ENCODE data around the gene SLC6A19.

Gene SLC6A19

DNA sequence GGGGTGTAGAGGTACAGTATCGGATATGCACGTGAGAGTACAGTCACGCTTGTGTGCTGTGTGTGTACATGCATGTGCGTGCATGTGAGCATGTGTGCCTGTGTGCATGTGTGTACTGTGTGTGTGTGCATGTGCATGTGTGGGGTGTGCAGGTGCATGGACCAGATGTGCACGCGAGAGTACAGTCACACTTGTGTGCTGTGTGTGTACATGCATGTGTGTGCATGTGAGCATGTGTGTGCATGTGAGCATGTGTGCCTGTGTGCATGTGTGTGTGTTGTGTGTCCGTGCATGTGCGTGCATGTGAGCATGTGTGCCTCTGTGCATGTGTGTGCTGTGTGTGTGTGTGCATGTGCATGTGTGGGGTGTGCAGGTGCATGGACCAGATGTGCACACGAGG lies 10.3 kb downstream of the SLC6A19 start:
- DNase-seq = no peak

GRCh38 chr5:1212271-1212670 lies 10.9 kb downstream of the SLC6A19 start:
- no peak for DNase-seq

DNA sequence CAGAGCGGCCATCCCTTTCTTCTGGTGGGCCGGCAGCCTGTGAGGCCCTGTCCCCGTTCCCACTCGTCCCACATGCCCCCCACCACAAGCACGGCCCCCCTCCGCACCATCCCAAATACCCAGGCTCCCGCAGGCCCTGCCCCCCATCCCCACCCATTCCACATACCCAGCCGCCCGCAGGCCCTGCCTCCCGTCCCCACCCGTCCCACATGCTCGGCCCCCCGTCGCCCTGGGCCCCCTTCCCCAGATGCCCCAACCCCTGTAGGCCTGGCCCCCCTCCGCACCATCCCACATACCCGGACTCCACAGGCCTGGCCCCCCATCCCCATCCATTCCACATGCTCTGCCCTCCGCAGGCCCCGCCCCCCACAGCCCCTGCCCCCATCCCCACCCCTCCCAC lies 11.5 kb downstream of the SLC6A19 start:
- DNase-seq = no peak

- no peak for DNase-seq
These were observed 12.2 kb downstream of the SLC6A19 start for GRCh38 chr5:1213508-1214162.

DNA sequence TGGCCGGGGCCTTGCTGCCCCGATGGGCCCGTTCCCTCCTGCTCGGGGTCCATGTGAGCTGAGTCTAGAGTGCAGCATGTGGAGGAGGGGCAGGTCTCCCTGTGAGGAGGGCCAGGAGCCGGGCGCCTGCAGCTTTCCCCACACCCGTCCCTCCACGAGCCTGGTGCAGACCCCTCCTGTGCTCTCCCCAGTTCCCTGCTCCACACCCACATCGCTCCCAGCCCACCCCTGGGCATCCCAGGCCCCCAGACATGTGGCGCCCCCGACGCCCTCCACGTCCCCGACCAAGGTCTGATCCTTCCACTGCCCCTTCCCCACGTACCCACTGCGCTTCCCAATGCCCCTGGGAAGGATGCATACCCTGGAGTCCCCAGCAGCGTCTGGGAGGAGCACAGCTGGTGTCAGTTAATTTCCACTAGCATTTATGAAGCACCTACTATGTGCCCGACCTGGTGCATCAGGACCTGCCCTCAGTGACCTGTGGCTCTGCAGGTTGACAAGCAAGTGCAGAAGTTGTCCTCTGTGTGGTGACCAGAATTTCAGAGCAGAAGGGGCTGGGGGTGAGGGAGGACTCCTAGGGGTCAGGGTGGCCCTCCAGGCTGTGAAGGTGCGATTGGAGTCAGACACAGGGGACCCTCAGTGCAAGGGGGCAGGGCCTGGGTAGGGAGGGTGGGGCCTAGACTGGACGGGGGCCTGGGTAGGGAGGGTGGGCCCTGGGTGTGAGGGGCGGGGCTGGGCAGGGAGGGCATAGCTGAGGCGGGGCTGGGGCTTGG lies 13.0 kb downstream of the SLC6A19 start:
- DNase-seq = no peak

- no peak for DNase-seq
These were observed 13.5 kb downstream of the SLC6A19 start for GRCh38 chr5:1214936-1215220.

DNA sequence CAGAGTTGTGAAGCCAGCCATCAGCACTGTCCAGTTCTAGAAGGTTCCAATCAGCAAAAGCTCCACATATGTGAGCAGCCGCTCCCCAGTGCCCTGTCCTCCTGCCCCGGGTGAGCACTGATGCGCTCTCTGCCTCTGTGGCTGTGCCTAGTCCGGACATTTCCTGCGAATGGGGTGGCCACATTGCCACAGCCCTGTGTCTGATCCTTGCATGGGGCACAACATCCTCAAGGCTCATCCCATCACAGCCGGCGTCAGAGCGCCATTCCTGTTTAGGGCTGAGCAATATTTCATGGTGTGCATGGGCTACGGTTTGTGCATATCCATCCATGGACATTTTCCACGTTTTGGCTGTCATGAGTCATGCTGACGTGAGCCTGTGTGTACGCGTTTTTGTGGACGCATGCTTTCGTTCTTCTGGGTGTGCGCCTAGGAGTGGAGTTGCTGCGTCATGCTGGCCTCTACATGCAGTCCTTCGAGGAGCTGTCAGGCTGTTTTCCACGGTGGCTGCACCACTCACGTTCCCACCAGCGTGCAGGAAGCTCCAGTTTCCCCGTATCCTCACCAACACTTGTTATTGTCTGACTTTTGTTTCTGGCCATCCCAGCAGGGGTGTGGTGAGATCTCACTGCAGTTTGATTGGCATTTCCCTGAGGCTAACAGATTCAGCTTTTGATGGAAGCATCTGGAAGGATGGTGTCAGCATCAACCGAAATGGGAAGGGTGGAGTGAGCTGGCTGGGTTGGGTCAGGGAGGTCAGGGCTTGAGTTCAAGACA lies 14.1 kb downstream of the SLC6A19 start:
- no peak for DNase-seq

DNA sequence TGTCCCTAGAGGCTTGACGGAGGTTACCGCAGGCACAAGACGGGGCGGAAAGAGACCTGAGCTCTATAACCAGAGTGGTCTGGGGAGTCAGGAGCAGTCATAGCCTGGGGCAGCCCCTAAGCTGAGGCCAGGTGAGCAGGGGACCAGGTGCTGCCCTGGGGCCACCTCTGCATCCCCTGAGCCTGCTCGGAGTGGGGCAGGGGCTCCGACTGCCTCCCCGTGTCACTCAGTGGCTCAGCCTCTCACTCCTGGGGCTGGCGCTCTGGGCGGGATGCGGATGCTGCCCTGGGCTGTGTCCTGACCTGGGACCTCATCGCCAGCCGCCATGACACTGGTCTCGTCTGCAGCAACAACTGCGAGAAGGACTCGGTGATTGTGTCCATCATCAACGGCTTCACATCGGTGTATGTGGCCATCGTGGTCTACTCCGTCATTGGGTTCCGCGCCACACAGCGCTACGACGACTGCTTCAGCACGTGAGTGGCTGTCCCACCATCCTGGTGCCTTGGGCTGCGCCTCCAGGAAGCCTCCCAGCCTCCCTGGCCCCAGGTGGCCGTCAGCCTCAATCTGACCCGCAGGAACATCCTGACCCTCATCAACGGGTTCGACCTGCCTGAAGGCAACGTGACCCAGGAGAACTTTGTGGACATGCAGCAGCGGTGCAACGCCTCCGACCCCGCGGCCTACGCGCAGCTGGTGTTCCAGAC lies 15.0 kb downstream of the SLC6A19 start:
- no peak for DNase-seq

- DNase-seq = no peak
These were observed 15.5 kb downstream of the SLC6A19 start for GRCh38 chr5:1216918-1217295.

- DNase-seq = no peak
These were observed 16.3 kb downstream of the SLC6A19 start for GRCh38 chr5:1217596-1218206.

DNA sequence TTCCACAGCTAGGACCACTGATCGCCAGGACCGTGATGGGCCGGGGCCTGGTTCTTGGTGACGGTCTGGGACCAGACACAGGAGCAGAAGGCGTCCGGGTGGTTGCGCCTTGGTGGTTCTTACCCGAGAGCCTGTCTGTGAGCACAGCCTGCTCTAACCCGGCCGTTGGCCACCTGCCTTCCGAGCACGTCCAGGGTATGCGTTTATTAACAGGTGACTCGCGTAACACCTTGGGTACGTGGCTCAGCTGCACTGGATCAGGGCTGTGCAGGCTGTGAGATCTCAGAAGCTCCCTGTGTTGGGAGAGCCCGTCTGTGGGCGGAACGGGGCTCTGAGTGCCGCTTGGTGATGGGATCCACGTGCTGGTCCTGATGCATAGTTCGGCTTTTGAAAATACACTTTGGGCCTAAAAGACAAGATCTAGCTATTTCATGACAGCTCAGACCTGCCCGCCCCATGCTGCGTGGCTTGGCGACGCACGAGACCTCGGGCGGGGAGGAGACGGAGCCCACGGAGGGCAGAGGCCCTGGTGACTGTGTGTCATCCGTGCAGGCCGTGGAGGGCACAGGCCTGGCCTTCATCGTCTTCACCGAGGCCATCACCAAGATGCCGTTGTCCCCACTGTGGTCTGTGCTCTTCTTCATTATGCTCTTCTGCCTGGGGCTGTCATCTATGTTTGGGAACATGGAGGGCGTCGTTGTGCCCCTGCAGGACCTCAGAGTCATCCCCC lies 17.1 kb downstream of the SLC6A19 start:
- DNase-seq = no peak

DNA sequence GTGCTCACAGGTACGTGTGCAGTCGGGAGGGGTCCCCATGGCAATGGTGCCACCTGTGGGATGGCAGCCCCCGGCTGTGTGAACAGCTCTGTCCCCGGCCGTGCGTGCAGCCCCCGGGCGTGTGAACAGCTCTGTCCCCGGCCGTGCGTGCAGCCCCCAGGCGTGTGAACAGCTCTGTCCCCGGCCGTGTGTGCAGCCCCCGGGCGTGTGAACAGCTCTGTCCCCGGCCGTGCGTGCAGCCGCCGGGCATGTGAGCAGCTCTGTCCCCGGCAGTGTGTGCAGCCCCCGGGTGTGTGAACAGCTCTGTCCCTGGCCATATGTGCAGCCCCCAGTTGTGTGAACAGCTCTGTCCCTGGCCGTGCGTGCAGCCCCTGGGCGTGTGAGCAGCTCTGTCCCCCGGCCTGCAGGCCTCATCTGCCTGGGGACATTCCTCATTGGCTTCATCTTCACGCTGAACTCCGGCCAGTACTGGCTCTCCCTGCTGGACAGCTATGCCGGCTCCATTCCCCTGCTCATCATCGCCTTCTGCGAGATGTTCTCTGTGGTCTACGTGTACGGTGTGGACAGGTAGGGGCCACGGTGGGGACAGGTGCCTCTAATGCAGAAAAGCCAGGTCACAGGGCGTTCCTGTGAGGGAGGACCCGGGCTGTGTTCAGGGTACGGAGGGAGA lies 17.8 kb downstream of the SLC6A19 start:
- no peak for DNase-seq

DNA sequence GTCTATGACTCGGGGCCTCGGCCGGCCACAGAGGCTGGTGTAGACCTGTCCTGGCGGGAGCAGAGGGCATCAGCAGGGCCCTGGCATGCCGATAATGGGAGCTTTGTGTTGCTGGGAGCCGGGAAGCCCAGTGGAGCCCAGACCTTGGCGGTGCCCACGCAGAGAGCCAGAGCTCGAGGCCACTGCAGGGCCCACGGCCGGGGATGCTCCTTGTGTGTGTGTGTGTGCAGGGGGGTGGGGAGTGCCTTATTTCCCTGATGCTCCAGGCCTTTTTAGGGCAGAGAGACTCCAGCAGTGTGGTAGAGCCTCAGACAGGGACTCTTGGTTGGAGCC lies 18.3 kb downstream of the SLC6A19 start:
- no peak for DNase-seq

DNA sequence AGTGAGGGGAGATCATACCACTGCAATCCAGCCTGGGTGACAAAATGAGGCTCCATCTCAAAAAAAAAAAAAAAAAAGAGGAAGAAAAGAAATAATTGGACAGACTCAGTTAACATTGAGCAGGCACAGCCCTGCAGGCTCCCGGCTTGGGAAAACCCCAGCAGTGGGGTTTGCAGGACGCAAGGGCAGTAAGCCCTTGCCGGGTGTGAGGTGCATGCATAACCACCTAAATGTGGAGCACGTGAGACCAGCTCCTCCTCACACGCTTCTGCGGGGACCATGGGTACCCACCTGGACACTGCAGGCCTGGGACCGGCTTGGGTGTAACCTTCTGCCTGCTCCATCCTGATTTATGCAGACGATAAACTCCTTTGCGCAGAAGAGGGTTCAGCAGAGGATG lies 19.0 kb downstream of the SLC6A19 start:
- no peak for DNase-seq

DNA sequence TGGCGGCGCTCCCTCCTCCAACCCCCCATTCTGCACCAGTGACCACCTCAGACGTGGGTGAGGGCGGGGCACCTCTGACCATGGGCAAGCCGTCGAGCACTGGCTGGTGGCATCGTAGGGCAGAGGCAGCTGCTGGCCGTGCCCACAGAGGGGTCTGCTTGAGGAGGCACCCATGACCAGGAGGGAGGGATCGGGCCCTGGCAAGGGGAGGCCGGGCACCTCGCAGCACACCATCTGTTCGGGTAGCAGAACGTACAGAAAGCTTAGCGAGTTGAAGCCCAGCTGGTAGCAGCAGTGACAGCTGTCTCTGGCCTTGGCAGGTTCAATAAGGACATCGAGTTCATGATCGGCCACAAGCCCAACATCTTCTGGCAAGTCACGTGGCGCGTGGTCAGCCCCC lies 19.4 kb downstream of the SLC6A19 start:
- DNase-seq = no peak

- no peak for DNase-seq
These were observed 20.3 kb downstream of the SLC6A19 start for GRCh38 chr5:1221721-1222120.

DNA sequence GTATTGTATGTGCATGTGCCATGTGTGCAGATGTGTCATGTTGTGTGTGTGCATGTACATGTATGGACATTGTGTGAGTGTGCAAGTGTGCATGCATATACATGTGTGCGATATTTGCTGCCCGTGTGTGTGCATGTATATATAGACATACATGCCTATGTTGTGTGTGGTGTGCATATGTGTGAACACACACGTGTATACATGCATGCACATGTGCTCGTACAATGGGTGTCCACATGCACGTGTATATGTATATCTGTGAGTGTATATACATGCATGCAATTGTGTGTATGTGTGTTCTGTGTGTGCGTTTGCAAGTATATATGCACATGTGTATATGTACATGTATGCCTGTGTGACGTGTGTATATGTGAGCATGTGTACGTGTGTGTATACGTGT lies 20.8 kb downstream of the SLC6A19 start:
- DNase-seq = no peak

DNA sequence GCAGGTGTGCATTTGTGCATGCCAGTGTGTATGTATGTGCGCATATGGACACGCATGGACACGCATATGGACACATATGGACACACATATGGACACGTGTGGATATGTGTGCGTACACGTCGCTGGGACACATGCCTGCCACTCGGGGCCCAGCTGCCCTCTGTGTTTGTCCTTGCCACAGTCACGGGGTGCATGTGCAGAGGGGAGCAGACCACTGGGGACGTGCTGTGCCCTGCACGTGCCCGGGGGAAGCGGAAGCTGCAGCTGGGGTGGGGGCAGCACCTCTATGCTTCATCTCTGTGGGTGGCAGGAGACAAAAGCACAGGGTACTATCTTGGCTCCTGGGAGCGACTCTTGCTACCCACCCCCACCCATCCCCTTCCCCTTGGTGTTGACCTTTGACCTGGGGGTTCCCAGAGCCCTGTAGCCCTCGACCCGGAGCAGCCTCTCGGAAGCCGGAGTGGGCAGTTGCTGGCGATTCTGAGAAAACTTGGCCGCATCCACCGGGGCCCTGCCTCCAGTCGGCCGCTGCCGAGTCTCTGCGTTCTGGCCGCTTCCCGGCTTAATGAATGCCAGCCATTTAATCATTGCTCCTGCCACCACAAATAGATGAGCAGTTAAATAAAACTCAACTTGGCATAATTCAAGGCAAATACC lies 21.4 kb downstream of the SLC6A19 start:
- DNase-seq = no peak

DNA sequence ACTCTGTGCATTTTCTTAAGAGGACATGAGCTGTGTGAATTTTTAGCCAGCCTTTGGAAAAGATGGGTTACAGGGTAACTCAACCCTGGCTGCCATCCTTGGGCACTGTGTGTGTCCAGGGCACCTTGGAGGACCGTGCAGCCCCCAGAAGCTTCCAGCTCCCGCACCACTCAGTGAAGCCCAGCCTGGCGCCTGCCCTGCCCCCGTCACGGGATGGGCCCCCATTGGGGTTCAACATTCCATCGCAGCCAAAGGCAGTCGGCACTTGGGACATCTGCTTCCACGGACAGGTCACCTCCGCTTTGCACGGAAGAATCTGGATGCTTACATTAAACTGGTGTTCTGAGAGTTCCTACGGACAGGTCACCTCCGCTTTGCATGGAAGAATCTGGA lies 21.9 kb downstream of the SLC6A19 start:
- DNase-seq = no peak

DNA sequence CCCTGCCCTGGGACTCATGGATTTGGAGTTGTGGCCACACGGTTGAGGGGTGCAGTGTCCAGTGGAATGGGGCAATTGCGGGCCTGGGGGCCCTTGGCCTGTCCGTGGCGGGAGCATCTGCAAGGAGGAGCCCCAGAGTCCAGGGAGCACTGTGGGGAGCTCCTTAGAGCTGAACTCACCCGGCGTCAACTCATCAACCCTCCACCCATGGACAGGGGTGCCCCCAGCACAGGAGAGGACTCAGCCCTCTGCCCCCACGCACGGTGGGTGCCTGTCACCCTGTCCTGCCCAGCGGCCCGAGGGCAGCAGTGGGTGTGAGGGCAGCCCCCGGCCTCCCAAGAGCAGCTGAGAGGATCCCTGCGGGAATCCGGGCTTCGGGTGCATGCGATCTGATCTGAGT lies 23.2 kb downstream of the SLC6A19 start:
- no peak for DNase-seq

DNA sequence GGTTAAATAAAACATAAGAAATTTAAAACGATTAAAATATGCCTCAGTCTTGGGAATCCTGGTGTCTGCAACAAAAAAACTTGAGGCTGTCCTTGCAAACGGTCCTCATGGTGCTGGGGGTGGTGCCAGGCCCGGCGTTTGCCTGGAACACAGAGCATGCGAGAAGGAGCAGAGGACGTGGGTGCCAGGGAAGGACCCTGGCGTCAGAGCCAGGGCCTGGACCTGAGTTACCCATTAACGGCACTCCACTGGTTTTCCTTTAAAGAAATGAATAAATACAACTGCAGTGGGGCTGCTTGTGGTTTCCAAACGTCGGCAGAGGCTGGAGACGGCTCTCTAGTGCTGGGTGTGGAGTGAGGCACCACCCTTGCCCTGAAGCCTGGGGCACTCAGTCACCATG lies 23.7 kb downstream of the SLC6A19 start, which contains the start of gene SLC6A18:
TSS of gene SLC6A18 (plus strand) at position 301 of the 400 bp plus-strand sequence. CDS start at position 398, 97 bp downstream.
- no peak for DNase-seq
